ENCODE measurements around the gene EN2. TPM values are rescaled to one million over a fixed set of nuclear protein-coding genes. Genes with fewer than 3 reads are reported as not detected.
"Not testable (repeated sequence)": the region's sequence is repeated elsewhere in the genome, so short reads cannot be mapped to it uniquely, and the experiment has no call there.

EN2 gene
- total and polyA plus RNA-seq, 2 experiments from 2014 or later: 0.24 TPM; not detected in 1

GRCh38 chr7:155440018-155440410, 17.9 kb upstream of the EN2 start:
- no peaks in the 10 kb centered on the region for H4K20me1 ChIP-seq (ENCODE audit: insufficient read depth, poor library complexity, severe bottlenecking)
- no peak overlapping the region for H3K4me3 ChIP-seq
- no peak for DNase-seq (ENCODE audit: low spot score)
- TF ChIP-seq EZH2 (IDR thresholded peaks at IDR 0.05; ENCODE audit: borderline replicate concordance) (no peak), EZH2phosphoT487 (IDR thresholded peaks at IDR 0.05; ENCODE audit: low read depth, severe bottlenecking, unreplicated experiment) (no peak), CTCF (IDR thresholded peaks at IDR 0.05; ENCODE audit: poor library complexity) (no peak)
- H2AFZ ChIP-seq: no peak overlapping the region
- no peaks in the 10 kb centered on the region for H3K4me1 ChIP-seq (ENCODE audit: insufficient read depth)
- no peaks in the 10 kb centered on the region for H3K36me3 ChIP-seq (replicated peaks; ENCODE audit: insufficient read depth, low read depth)
- 79% methylated on average over 8 of the region's 8 CpGs for WGBS (ENCODE audit: low lambda C conversion rate, missing lambda C conversion rate)
- H3K27ac ChIP-seq: no peak overlapping the region
- H3K79me2 ChIP-seq: no peaks in the 10 kb centered on the region
- peaks cover 85% of the 10 kb centered on the region for H3K27me3 ChIP-seq
- no peaks in the 10 kb centered on the region for H3K9me2 ChIP-seq (replicated peaks; ENCODE audit: insufficient read depth)
- H3K9me3 ChIP-seq (ENCODE audit: low read depth): no peaks in the 10 kb centered on the region
- H3K4me2 ChIP-seq: no peak overlapping the region

DNA sequence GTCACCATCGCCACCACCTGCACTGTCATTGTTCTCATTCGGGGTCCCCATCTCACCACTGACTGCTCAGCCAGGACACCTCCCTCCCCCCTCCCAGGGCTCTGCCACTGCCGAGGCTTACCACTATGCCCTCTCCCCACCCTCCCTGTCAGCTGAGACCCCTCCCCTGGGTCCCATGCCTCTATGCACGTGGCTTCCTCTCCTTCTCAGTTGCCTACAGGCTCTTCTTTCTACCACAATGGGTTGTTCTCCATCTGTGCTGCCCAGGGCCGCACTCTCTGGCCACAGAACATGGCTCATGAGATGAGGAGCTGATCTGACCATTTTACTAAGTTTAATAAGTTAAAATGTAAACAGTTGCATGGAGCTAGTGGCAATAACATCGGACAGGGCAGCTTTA, 16.1 kb upstream of the EN2 start:
- H2AFZ ChIP-seq: no peak overlapping the region

DNA sequence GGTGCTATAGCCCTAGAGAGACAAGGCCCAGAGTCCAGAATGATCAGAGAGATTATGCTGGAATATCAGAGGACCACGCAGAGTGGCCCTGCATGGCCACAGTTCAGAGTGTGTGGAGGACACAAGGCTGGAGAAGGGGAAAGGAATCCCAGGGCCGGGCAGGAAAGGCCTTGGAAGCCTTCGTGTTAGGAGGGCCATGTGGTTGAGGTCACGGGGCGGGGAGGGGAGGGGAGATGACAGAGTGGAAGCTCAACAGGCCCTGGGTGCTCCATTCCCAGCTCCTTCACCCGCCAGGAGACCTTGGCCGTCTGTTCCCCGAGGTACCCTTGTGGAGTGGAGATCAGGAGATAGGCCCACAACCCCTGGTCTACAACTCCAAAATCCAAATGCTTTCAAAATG, 13.2 kb upstream of the EN2 start:
- Histone ChIP-seq H4K20me1 (ENCODE audit: insufficient read depth, poor library complexity, severe bottlenecking) (no peaks in the 10 kb centered on the region), H3K4me1 (ENCODE audit: insufficient read depth) (no peaks in the 10 kb centered on the region), H3K79me2 (no peaks in the 10 kb centered on the region), H3K4me2 (no peak overlapping the region), H3K4me3 (no peak overlapping the region), H3K9me3 (ENCODE audit: low read depth) (no peaks in the 10 kb centered on the region), H3K9me2 (replicated peaks; ENCODE audit: insufficient read depth) (no peaks in the 10 kb centered on the region), H3K36me3 (replicated peaks; ENCODE audit: insufficient read depth, low read depth) (no peaks in the 10 kb centered on the region), H3K27ac (no peak overlapping the region), H3K27me3 (peaks cover 95% of the 10 kb centered on the region), H2AFZ (no peak overlapping the region)
- TF ChIP-seq EZH2 (IDR thresholded peaks at IDR 0.05; ENCODE audit: borderline replicate concordance) (no peak), CTCF (IDR thresholded peaks at IDR 0.05; ENCODE audit: poor library complexity) (no peak), EZH2phosphoT487 (IDR thresholded peaks at IDR 0.05; ENCODE audit: low read depth, severe bottlenecking, unreplicated experiment) (no peak)
- DNase-seq (ENCODE audit: low spot score): no peak
- WGBS (ENCODE audit: low lambda C conversion rate, missing lambda C conversion rate): 83% methylated on average over 8 of the region's 8 CpGs

More for the DNA sequence above, 16.1 kb upstream of the EN2 start:
- no peaks in the 10 kb centered on the region for H3K4me1 ChIP-seq (ENCODE audit: insufficient read depth)
- H3K27me3 ChIP-seq: peaks cover 88% of the 10 kb centered on the region
- no peak for DNase-seq (ENCODE audit: low spot score)
- no peak overlapping the region for H3K27ac ChIP-seq
- no peaks in the 10 kb centered on the region for H3K9me2 ChIP-seq (replicated peaks; ENCODE audit: insufficient read depth)
- H3K9me3 ChIP-seq (ENCODE audit: low read depth): no peaks in the 10 kb centered on the region
- H3K36me3 ChIP-seq (replicated peaks; ENCODE audit: insufficient read depth, low read depth): no peaks in the 10 kb centered on the region
- no peak overlapping the region for H3K4me3 ChIP-seq
- TF ChIP-seq CTCF (IDR thresholded peaks at IDR 0.05; ENCODE audit: poor library complexity): no peak
- TF ChIP-seq EZH2 (IDR thresholded peaks at IDR 0.05; ENCODE audit: borderline replicate concordance): no peak
- TF ChIP-seq EZH2phosphoT487 (IDR thresholded peaks at IDR 0.05; ENCODE audit: low read depth, severe bottlenecking, unreplicated experiment): no peak
- no peak overlapping the region for H3K4me2 ChIP-seq
- 56% methylated on average over 5 of the region's 6 CpGs for WGBS (ENCODE audit: low lambda C conversion rate, missing lambda C conversion rate)
- no peaks in the 10 kb centered on the region for H3K79me2 ChIP-seq
- H4K20me1 ChIP-seq (ENCODE audit: insufficient read depth, poor library complexity, severe bottlenecking): no peaks in the 10 kb centered on the region

GRCh38 chr7:155445606-155446005, 12.3 kb upstream of the EN2 start:
- not testable (repeated sequence) for DNase-seq (ENCODE audit: low spot score); H3K4me3 ChIP-seq; H3K4me2 ChIP-seq; H3K79me2 ChIP-seq; H4K20me1 ChIP-seq (ENCODE audit: insufficient read depth, poor library complexity, severe bottlenecking); H3K4me1 ChIP-seq (ENCODE audit: insufficient read depth); H3K9me2 ChIP-seq (replicated peaks; ENCODE audit: insufficient read depth); H3K27ac ChIP-seq; H3K9me3 ChIP-seq (ENCODE audit: low read depth); H3K36me3 ChIP-seq (replicated peaks; ENCODE audit: insufficient read depth, low read depth); H2AFZ ChIP-seq
- H3K27me3 ChIP-seq: peaks cover 95% of the 10 kb centered on the region
- 79% methylated on average over 9 of the region's 9 CpGs for WGBS (ENCODE audit: low lambda C conversion rate, missing lambda C conversion rate)

All from hepatocyte (in vitro differentiated cells).